ENCODE measurements around the gene TNNI2.
"Not testable (repeated sequence)": the region's sequence is repeated elsewhere in the genome, so short reads cannot be mapped to it uniquely, and the experiment has no call there.

The TNNI2 gene

DNA sequence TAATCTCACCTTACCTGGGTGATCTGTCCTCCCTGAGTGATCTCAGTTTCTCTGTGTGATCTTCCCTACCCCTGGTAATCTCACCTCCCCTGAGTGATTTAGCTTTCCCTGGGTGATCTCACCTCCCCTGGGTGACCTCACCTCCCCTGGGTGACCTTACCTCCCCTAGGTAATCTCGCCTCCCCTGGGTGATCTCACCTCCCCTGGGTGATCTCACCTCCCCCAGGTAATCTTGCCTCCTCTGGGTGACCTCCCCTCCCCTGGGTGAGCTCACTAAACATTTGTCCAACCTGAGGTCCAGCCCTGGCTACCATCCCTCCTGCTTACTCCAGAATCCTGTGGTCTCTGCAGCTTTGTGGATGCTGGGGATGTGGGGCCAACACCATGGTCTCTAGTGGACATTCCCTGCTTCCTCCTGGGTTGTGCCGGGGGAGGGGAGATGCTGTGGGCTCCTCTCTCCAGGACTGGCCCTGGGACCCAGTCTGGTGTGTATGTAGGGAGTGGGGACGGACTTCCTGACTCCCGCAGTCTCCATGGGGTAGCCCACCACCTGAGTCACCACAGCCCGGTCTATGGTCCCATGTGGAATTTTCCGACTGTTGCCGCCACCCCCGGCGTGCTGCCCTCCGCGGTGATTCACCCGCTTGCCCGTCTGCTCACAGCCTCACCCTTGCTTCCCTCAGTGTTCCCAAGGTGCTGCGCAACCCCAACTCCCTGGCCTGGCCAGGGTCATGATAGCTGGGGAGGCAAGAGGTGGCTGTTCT lies 24.0 kb downstream of the TNNI2 start:
- DNase-seq, result no peak

DNA sequence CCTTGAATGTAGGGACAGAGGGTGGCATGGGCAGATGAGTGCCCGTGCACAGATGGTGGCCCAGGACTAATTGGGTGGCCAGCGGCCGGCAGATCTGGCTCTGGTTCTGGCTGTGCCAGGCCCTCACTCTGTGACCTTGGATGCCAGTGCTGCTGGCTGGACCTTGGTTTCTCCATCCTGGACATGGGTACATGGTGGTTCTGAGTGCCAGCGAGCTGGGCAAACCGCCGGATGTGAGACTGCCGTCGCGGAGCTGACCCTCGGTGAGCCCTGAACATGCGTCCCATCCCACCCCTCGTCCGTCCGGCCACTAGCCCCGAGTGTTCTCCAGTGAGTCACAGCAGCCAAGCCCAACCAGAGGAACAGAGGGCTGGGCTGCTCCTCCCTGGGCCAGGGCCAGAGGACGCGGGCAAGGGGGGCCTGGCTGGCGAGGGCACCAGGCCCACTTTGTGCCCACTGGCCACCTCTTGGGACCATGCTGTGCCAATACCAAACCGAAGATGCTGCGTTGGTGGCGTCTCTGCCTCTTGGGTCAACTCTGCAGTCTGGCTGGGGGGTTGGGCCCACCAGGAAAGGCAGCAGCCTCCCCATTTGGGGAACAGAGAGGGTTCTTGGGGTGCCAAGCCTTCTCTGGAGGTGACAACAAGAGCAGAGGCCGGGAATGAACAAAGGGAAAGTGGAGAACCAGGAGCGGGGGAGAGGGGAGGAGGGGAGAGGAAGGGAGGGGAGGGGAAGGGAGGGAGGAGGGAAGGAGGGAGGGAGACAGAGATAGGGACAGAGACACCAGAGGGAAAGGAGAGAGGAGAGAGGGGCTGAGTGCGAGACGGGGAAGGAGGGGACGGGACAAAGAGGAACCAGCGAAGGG lies 24.8 kb downstream of the TNNI2 start:
- no peak for DNase-seq

DNA sequence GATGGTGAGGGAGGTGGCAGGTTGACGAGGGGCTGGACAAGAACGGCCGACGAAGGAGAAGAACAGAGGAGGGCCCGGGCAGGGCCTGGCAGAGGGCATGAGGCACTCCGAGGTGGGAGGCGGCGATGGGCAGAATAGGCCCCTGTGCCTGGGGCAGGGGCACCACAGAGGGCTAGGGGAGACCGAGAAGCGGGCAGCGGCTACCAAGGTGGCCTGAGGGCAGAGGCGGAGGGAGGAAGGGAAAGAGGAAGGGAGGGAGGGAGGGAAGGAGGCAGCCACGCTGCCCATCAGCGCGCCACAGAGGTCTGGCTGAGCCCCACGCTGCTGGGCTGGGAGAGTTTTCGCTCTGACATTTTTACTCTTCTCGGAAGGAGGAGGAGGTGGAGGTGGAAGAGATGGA lies 25.4 kb downstream of the TNNI2 start:
- no peak for DNase-seq

DNA sequence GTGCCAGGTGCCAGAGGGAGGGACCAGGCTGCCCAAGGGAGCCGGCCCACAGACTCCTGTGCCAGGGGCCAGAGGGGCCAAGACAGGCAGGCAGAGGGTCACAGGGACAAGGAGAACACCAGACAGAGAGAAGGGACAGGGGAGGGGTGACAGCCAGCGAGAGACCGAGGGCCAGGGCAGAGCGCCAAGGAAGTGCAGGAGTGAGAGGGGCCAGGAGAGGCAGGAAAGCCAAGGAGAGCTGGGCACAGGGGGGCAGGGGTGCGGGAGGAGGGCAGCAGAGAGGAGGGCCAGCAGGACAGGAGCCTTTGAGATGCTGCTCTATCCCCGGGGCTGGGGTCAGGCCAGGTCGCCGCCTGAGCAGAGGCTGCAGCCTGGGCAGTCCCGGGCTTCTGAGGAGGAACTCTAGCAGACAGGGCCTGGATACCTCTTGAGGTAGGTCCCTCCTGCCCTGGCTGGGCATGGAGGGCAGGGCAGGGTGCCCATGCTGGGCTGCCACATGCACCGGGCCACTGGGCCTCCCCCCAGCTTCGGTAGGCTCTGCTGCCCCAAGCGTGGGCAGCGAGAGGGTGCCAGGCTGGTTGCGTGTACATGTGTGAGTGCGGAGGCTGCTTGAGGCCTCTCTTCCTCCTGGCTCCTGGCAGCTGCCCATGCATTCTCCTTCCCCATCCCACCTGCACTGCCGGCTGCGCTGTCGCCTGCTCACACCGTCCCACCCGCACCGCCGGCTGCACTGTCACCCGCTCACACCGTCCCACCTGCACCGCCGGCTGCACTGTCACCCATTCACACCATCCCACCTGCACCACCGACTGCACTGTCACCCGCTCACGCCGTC lies 26.3 kb downstream of the TNNI2 start:
- no peak for DNase-seq

DNA sequence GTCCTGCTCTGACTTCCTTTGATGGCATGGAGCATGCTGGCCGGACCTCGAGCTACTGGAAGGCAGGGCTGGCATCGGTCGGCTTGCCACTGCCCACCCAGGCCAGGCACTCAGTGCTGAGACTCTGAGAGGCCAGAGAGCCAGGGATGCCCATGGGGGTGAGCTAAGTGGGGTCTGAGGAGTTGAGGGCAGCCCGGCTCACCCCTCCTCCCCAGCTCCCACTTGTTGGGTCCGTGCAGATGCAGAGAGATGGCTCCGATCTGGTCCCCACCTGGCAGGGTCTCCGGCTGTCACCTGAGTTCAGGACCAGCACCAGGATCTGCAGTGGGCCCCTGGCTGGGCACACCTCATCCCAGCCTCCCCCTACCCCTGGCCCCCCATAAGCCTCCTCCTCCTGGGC lies 27.4 kb downstream of the TNNI2 start:
- no peak for DNase-seq

DNA sequence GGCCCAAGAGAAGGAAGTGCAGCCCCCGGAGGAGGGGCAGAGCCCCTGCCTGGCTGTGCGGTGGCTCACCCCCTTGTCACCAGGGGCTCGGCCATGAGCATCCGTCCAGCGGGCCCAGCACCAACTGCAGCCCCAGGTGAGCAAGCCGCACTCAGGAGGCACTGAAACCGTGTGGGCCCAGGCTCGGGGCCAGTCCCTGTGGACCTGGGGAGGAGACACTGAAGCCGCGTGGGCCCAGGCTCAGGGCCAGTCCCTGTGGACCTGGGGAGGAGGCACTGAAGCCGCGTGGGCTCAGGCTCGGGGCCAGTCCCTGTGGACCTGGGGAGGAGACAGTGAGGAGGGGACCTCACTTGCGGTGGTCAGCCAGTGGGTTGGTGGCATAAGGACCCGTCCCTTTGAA lies 28.0 kb downstream of the TNNI2 start:
- no peak for DNase-seq

DNA sequence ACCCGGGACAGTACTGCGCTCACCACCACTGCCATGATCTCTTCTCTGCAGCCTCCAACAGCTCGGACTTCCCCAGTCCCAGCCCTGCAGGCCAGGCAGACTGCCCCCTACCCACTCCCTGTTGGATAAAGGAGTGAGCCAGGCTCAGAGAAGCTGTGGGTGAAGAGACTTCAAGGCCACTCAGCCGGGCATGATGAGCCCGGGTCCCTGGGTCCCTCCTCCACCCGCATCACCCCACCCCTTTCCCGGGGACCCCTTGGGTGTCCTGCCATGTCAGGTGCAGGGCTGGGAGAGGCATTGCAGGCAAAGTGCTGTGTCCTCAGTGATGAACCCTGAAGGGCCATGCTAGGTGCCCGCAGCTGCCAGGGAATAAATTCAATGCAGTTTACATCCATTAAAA lies 28.6 kb downstream of the TNNI2 start:
- no peak for DNase-seq

DNA sequence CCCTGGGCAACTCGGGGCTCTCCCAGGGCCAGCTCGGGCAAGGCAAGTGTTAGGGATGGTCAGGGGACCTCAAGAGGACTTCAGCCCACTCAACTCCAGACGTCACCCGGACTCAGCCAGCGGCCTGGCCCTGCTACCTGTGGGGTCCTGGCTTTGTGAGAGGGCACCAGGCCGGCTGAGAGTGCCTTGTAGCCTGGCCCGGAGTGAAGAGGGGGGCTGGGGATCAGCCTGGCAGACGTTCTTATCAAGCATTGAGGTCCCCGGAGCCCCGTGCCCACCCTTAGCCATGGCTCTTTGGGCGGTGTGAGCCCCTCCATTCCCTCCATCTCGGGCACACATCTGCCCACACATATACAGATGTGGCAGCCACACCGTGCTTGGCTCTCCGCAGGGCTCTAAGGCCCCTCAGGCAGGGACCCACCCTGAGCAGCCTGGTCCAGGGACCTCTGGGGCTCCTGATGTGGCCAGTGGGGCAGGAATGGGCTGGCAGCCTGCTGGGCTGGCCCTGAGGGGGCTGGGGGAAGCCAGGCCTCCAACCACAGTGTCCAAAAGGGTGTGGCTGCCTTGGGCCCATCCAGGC lies 29.4 kb downstream of the TNNI2 start:
- DNase-seq, result no peak

DNA sequence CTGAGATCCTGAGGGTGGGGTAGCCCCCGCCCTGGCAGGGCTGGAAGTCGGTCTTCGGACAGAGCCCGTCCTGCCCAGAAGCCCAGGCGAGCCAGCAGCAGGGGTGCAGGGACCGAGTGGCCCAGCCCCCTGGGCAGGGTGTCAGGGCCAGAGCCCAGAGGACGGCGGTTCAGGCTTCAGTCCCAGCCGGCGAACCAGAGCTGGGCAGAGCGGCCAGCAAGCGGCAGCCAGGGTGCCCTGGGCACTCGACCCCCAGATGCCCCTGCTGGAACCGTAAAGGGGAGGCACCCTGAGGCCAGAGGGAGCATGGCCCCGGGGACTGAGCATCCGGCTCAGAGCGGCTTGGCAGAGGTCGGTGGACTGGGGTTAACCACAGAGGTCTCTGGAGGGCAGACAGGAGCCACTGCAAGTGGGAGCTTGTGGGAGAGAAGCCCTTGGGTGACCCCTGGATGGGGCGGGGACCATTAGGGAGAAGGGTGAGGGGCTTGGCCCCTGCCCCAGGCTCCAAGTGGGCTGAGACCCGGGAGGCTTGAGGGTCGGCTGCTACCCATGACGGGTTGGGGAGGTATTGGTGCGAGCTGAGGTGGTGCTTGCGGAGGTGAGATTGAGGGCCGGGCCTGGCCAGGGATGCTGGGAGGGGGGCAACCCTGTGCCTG lies 30.0 kb downstream of the TNNI2 start:
- no peak for DNase-seq

DNA sequence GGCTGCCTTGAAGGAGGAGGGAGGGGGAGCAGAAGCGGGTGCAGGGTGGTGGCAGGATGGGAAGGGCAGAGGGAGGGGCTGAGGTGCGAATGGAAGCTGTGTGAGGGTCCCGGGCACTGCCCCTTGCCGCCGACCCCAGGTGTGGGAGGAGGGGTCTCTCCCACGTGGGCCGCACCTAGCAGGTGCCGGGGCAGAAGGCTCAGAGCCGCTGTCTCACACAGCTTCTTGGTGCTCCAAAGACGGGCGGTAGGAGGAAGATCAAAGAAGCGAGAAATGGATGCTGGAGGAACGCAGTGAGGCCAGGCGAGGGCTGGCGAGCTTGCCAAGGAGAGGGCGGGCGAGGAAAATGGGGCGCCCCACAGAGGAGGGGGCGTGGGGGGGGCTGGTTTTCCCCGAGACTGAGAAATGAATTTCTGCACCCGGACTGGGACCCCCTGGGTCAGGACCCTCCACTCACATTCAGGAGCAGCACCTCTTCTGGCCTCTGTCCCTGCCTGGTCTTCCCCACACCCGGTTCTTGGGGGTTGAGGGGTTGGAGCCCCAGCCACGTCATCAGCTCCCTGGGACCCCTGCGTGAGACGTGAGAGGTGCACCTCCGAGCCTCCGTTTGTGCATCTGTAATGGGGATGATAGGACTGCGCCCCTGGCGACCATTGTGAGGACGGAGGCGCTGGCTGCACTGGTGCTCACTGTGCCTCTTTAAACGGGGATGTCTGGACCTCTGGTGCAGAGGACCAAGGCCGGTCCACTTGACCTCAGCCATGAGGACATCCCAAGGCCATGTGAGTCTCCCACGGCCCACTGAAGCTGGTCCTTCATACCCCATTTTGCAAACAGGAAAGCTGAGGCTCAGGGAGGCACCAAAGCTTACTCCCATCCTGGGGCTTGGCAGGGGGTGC lies 30.9 kb downstream of the TNNI2 start:
- no peak for DNase-seq

DNA sequence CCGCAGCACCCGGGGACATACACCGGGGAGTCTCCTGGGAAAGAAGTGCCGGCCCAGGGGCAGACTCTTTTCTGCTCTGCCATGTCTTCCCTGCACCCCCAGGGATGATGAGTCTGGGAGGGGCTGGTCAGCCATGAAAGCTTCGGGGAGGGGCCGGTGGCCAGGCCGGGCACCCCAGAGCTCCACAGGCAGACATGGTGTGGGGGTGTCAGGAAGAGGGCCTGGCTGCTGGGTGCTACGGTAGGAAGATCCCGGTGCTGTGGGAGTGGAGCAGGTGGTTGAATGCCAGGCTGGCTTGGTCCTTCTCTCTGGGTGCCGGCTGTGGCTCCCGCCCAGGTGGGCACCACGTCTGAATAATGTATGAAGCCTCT lies 31.5 kb downstream of the TNNI2 start:
- no peak for DNase-seq

DNA sequence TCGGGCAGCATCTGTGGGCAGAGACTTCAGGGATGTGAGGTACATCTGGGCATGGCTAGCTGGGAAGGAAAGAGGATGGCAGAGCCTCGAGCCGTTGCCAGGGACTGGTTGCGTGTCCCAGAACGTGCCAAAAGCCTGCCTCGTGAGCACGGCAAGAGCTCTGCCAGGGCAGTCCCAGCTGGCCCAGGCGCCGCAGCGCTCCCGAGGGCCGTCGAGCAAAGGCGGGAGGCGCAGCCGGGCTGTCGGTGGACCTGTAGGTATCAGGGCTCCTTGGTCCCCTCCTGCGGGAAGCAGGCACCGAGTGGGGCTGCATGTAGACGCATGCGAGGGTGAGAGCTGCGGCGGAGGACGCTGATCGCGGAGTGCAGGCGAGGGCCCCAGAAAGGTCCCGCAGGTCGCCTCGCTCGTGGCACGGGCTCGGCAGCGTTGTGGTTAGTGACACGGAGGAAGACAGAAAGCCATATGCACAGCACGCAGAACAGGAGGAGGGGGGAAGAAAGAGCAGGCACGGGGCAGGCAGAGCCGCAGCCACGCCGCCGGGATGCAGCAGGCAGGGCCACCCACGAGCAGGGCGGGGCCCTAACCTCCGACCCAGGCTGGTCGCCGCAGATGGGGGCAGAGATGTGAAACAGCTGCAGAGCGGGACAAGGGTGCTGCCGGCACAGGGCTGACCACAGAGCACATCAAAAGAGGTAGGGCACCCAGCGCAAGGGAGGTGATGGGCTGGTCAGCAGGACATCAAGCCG lies 32.1 kb downstream of the TNNI2 start:
- DNase-seq, result peak; percentile 60

DNA sequence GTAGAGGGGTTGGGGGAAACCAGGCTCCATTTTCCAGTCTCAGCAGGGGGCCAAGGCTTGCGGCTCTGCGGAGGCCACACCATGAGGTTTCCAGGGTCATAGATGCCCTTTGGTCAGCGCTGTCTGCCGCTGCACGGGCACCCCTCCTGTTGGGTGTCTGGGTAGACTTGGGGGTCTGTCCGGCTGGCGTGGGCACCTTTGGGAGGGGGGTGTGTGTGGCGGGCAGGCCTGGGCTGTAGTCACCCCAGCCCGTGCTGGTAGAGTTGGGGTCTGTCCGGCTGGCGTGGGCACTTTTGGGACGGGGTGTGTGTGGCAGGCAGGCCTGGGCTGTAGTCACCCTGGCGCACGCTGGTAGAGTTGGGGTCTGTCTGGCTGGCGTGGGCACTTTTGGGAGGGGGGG lies 32.8 kb downstream of the TNNI2 start:
- no peak for DNase-seq

DNA sequence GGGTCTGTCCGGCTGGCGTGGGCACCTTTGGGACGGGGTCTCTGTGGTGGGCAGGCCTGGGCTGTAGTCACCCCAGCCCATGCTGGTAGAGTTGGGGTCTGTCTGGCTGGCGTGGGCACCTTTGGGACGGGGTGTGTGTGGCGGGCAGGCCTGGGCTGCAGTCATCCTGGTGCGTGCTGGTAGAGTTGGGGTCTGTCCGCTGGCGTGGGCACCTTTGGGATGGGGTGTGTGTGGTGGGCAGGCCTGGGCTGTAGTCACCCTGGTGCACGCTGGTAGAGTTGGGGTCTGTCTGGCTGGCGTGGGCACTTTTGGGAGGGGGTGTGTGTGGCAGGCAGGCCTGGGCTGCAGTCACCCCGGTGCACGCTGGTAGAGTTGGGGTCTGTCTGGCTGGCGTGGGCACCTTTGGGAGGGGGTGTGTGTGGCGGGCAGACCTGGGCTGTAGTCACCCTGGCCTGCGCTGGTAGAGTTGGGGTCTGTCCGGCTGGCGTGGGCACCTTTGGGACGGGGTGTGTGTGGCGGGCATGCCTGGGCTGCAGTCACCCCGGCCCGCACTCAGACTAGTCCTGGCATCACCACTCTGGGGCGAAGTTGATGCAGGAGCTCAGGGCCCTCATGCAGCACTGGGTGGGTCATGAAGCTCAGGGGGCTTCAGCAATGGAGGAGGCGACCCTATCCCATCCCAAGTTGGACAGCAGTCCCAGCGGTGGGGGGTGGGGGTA lies 33.6 kb downstream of the TNNI2 start:
- no peak for DNase-seq

DNA sequence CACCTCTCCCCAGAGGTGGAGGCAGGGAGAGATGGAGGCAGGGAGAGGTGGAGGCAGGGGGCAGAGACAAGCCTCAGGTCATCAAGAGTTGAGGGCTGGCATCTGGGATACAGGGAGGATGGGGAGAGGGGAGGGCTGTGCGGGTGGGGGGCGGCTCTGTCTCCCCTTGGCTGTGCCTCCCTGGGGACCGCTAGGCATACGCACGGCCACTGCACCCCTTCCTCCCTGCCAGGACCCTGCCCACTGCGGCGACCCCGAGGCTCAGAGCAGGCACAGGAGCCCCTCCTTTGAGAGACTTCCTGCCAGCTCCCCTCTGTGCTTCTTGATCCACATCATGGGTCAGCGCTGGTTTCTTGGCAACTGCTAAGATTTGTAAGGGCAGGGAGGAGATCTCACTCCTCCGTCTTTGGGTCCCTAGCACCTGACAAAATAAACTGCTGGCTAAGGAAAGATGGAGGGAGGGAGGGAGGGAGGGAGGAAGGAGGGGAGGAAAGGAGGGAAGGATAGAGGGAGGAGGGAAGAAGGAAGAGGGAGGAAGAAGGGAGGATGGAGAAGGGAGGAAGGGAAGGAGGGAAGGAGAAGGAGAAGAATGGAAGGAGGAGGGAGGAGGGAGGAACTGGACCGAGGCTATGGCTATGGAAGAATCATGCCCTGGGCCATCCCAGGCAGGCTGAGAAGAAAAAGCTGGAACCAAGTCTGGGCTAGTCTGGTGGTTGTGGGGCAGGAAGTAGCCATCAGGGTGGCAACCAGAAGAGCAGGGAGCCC lies 34.4 kb downstream of the TNNI2 start:
- no peak for DNase-seq

DNA sequence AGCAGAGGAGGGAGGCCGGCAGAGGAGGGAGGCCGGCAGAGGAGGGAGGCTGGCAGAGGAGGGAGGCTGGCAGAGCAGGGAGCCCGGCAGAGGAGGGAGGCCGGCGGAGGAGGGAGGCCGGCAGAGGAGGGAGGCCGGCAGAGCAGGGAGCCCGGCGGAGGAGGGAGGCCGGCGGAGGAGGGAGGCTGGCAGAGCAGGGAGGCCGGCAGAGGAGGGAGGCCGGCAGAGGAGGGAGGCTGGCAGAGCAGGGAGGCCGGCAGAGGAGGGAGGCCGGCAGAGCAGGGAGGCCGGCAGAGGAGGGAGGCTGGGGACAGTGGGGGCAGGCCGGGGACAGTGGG lies 35.0 kb downstream of the TNNI2 start:
- DNase-seq, result not testable (repeated sequence)

DNA sequence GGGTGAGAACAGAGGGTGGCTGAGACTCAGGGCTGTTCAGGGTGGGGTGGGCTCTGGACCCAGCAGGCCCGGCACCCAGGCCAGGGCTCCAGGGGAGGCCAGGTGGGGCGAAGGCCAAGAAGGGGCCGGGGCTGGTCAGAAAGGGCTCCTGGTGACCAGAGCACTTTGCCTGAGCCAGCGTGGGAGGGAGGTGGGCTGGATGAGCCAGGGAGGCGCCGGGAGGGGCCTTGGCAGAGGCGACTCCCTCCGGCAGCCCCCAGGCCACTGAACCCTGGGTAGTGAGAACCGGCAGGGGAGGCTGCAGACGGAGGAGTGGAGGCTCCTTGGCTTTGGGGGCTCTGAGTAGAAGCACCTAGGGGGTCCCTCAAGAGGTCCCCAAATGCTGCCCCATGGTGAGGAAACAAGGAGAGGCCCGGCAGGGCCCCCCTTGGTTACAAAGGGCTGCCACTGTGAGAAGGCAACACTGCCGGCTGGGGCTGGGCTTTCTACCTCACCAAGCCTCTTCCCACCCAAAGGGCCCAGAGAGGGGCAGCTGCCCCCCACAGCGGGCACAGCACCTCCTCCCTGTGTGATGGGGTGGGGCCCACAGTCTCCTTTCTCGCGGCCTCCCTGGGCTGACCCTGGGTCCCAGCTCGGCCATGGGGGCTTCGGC lies 35.8 kb downstream of the TNNI2 start:
- DNase-seq, result not testable (repeated sequence)

DNA sequence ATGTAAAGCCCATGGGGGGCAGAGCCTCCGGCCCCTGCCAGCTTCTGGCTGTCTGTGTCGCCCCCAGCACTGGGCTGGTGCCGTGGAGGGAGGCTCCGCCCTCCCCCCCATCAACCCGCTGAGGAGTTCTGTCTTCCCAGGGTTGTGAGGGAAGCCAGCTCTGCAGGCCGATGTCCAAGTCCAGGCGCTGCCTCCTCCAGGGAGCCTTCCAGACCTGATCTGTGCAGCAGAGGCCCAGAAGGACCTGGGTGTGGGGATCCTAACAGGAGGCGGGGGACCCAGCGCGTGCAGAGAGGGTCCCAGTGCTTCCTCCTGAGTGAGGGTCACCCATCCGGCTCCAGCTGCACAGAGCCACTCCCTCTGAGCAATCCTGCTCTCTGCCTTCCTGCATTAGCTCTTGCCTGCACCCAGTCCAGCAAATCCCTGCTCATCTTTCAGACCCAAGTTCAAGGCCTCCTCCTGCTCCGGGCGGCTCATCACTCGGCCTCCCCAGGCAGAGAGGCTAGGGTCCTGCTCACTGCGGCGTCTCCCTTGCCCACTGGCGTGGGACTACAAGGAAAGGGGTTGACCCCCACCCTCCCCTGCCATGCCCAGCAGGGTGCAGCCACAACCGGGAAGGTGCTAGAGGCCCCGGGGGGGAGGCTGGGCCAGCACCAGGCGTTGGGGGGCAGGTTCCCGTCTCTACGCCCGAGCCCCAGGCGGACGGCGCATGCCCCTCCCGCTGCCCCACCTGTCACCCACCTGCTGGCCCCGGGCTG lies 36.5 kb downstream of the TNNI2 start:
- no peak for DNase-seq

All from CD4-positive, alpha-beta T cell treated with Interleukin-17A for 1 hour (primary cell).